ENCODE measurements around the gene FAM222A. TPM values are rescaled to one million over a fixed set of nuclear protein-coding genes. Genes with fewer than 3 reads are reported as not detected.

Gene FAM222A
- total and polyA plus RNA-seq, 7 donors = 1.1 to 3.3 (median 2.1) TPM

DNA sequence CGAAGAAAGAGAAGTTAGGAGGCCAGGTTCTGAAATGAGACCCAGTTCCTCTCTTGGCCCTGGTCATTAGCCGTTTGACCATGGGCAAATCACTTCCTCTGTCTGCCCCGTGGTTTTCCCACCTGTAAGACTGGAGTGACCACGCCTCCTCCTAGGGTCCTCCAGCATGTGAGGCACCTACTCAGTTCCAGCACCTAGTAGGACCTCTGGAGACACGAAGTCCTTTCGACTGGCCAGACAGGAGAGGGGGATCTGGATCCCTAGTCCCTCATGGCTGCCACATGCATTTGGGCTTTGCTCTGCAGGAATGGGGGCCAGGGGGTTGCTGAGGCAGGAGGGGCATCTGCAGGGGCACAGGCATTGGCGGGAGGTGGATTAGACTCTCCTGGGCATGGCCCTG lies 103.2 kb downstream of the FAM222A start:
- TF ChIP-seq POLR2AphosphoS5 (IDR thresholded peaks at IDR 0.05) (no peak), POLR2A (IDR thresholded peaks at IDR 0.05) (no peak), EP300 (IDR thresholded peaks at IDR 0.05) (no peak)
- TF ChIP-seq, protein P1, sequence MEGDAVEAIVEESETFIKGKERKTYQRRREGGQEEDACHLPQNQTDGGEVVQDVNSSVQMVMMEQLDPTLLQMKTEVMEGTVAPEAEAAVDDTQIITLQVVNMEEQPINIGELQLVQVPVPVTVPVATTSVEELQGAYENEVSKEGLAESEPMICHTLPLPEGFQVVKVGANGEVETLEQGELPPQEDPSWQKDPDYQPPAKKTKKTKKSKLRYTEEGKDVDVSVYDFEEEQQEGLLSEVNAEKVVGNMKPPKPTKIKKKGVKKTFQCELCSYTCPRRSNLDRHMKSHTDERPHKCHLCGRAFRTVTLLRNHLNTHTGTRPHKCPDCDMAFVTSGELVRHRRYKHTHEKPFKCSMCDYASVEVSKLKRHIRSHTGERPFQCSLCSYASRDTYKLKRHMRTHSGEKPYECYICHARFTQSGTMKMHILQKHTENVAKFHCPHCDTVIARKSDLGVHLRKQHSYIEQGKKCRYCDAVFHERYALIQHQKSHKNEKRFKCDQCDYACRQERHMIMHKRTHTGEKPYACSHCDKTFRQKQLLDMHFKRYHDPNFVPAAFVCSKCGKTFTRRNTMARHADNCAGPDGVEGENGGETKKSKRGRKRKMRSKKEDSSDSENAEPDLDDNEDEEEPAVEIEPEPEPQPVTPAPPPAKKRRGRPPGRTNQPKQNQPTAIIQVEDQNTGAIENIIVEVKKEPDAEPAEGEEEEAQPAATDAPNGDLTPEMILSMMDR (IDR thresholded peaks at IDR 0.05) = no peak
- H3K9me3 ChIP-seq = no peaks in the 10 kb centered on the region
- H3K36me3 ChIP-seq = no peaks in the 10 kb centered on the region
- WGBS, 2 donors = 76 to 83% methylated on average over 7 of the region's 7 CpGs
- H3K27ac ChIP-seq = no peak overlapping the region
- no peaks in the 10 kb centered on the region for H3K4me1 ChIP-seq
- intact Hi-C loops (cut with DNase I) = no loop called here
- no peak overlapping the region for H3K4me3 ChIP-seq
- DNase-seq = no peak
- peaks cover 0 to 24% (median 0%) of the 10 kb centered on the region in 3 donors for H3K27me3 ChIP-seq

DNA sequence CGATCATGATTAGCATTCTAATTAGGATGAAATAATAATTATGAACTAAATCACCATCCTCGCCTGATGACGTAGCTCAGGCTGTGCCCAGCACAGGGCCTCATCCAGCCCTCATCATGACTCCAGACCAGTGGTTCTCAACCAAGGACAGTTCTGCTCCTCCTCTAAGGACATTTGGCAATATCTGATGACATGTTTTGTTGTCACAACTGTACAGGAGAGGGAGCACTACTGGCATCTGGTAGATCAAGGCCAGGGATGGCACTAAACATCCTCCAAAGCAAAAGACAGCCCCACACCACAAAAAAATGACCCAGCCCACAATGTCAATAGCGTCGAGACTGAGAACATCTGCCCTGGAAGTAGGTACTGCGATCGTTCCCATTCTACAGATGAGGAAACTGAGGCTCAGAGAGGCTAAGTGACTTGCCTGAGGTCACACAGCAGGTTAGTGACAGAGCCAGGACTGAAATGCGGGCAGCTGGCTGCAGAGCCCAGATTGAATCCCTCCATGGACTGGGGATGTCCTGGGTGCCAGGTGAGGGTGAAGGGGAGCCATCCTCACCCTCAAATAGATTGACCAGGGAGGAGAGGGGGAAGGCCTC lies 104.1 kb downstream of the FAM222A start:
- no peak for DNase-seq
- Histone ChIP-seq H3K36me3 (no peaks in the 10 kb centered on the region), H3K4me3 (no peak overlapping the region), H3K4me1 (no peaks in the 10 kb centered on the region), H3K27ac (no peak overlapping the region), H3K27me3 (peaks cover 0 to 24% (median 0%) of the 10 kb centered on the region in 3 donors), H3K9me3 (no peaks in the 10 kb centered on the region)
- 83 to 94% methylated on average over 8 of the region's 8 CpGs for WGBS, 2 donors
- no peak for TF ChIP-seq EP300 (IDR thresholded peaks at IDR 0.05)
- no peak for TF ChIP-seq POLR2A (IDR thresholded peaks at IDR 0.05)
- TF ChIP-seq, protein P1 (IDR thresholded peaks at IDR 0.05) = no peak
- no peak for TF ChIP-seq POLR2AphosphoS5 (IDR thresholded peaks at IDR 0.05)
- intact Hi-C loops (cut with DNase I) = no loop called here

DNA sequence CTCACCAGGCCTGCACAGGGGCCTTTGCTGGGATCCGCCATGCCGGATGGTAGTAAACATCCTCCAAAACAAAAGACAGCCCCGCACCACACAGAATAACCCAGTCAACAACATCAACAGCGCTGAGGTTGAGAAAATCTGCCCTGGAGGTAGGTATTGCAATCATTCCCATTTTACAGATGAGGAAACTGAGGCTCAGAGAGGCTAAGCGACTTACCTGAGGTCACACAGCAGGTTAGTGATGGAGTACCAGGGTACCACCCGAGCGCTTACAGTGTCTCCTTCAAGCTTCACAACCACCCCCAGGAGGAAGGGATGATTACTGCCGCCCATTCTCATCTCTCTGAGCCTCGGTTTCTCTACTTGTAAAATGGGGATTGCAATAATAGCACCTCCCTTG lies 104.6 kb downstream of the FAM222A start:
- Histone ChIP-seq H3K9me3 (no peaks in the 10 kb centered on the region), H3K4me1 (no peaks in the 10 kb centered on the region), H3K4me3 (no peak overlapping the region), H3K27me3 (peaks cover 0 to 24% (median 0%) of the 10 kb centered on the region in 3 donors), H3K27ac (no peak overlapping the region), H3K36me3 (no peaks in the 10 kb centered on the region)
- WGBS, 2 donors = 86 to 93% methylated on average over 9 of the region's 9 CpGs
- TF ChIP-seq, protein P1 (IDR thresholded peaks at IDR 0.05) = no peak
- TF ChIP-seq POLR2A (IDR thresholded peaks at IDR 0.05) = no peak
- no peak for TF ChIP-seq POLR2AphosphoS5 (IDR thresholded peaks at IDR 0.05)
- no peak for TF ChIP-seq EP300 (IDR thresholded peaks at IDR 0.05)
- no peak for DNase-seq
- intact Hi-C loops (cut with DNase I) = no loop called here

DNA sequence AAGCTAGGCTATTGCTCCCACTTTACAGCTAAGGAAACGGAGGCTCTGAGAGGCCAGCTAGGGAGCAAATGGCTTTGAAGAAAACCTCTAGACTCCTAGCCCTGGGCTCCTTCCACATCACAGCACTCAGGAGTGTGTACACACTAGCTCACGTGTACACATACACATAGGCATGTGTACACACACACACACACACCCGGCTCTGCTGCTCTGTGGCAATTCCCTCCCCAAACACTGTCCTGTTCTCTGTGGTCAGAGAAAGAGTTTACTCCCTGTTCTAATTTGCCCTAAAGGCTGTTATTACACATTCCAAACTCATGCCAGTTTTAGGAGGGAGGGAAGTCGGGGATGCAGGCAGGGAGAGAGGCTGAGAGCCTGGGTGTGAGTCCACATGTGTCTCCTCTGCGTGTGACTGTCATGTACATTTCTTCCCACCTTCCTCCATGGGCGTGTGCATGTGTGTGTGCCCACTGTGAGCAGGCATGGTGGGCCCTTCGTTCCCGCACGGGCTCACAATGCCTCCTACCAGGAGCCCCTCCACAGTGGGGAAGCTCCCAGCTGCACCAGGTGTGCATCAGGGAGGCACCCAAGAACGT lies 105.4 kb downstream of the FAM222A start:
- no peak for DNase-seq

More for the DNA sequence above, 105.4 kb downstream of the FAM222A start:
- TF ChIP-seq POLR2A (IDR thresholded peaks at IDR 0.05) = no peak
- no peak for TF ChIP-seq POLR2AphosphoS5 (IDR thresholded peaks at IDR 0.05)
- TF ChIP-seq EP300 (IDR thresholded peaks at IDR 0.05) = no peak
- TF ChIP-seq, protein P1 (IDR thresholded peaks at IDR 0.05) = no peak
- WGBS, 2 donors = 31 to 60% methylated on average over 10 of the region's 10 CpGs
- intact Hi-C loops (cut with DNase I) = no loop called here
- no peak overlapping the region for H3K27ac ChIP-seq
- no peak overlapping the region for H3K4me3 ChIP-seq
- H3K4me1 ChIP-seq = no peaks in the 10 kb centered on the region
- H3K27me3 ChIP-seq = peaks cover 0 to 24% (median 0%) of the 10 kb centered on the region in 3 donors
- no peaks in the 10 kb centered on the region for H3K9me3 ChIP-seq
- no peaks in the 10 kb centered on the region for H3K36me3 ChIP-seq

Other genes with a start within 250 kb of the FAM222A start
- gene KCTD10, start 236.5 kb upstream of the FAM222A start, total RNA-seq = 100 to 1,000 TPM in 2 of 4 donors, 10 to 100 TPM in 2; 82.8 to 123 (median 101) TPM
- 10 to 100 TPM; 53.5 to 79.8 (median 54.2) TPM for gene KCTD10, start 236.5 kb upstream of the FAM222A start, polyA plus RNA-seq
- 10 to 100 TPM; 48.4 to 67.7 (median 56.2) TPM for gene UBE3B, start 236.2 kb upstream of the FAM222A start, total RNA-seq
- gene UBE3B, start 236.2 kb upstream of the FAM222A start, polyA plus RNA-seq = 10 to 100 TPM; 15.3 to 20.8 (median 16.2) TPM
- 10 to 100 TPM; 12.2 to 28.9 (median 23.5) TPM for gene MMAB, start 140.3 kb upstream of the FAM222A start, total RNA-seq
- gene MMAB, start 140.3 kb upstream of the FAM222A start, polyA plus RNA-seq = 10 to 100 TPM; 36.6 to 79.6 (median 64.3) TPM
- gene MVK, start 140.0 kb upstream of the FAM222A start, total RNA-seq = 10 to 100 TPM in 3 of 4 donors, 1 to 10 TPM in 1; 9.1 to 14.8 (median 12.3) TPM
- 10 to 100 TPM; 13.8 to 40.8 (median 21.0) TPM for gene MVK, start 140.0 kb upstream of the FAM222A start, polyA plus RNA-seq
- under 1 TPM in 3 of 4 donors, not detected in 1; 0.14 to 0.55 (median 0.36) TPM for gene TRPV4, start 119.6 kb downstream of the FAM222A start, total RNA-seq
- gene TRPV4, start 119.6 kb downstream of the FAM222A start, polyA plus RNA-seq = under 1 TPM; 0.23 to 0.60 (median 0.42) TPM
- 10 to 100 TPM; 33.5 to 45.3 (median 40.3) TPM for gene GLTP, start 166.7 kb downstream of the FAM222A start, total RNA-seq
- gene GLTP, start 166.7 kb downstream of the FAM222A start, polyA plus RNA-seq = 100 to 1,000 TPM in 1 of 3 donors, 10 to 100 TPM in 2; 48.7 to 105 (median 83.5) TPM
- gene TCHP, start 186.4 kb downstream of the FAM222A start, total RNA-seq = 10 to 100 TPM; 12.8 to 42.9 (median 16.3) TPM
- gene TCHP, start 186.4 kb downstream of the FAM222A start, polyA plus RNA-seq = 10 to 100 TPM; 12.5 to 18.1 (median 13.8) TPM